OCI-LY1 (cell line): Measurements from ENCODE around the gene ZNF768.

Source experiments
- CTCF ChIP-seq: fragments of 200-600 bp; sonication (generic), shearing (Covaris generic); IDR thresholded peaks from 2 replicates; pipeline ENCODE4 v1.5.1; 2017; ENCODE audit warnings: mild to moderate bottlenecking, antibody characterized with exemption, low read length, moderate library complexity, mixed read lengths
- EZH2 ChIP-seq: fragments of 200-600 bp; sonication (generic), shearing (Covaris generic); IDR thresholded peaks from 2 replicates; pipeline ENCODE4 v1.8.0; 2017; ENCODE audit warnings: borderline replicate concordance, mixed run types, mild to moderate bottlenecking, antibody characterized with exemption, low read length, moderate library complexity, mixed read lengths

DNA sequence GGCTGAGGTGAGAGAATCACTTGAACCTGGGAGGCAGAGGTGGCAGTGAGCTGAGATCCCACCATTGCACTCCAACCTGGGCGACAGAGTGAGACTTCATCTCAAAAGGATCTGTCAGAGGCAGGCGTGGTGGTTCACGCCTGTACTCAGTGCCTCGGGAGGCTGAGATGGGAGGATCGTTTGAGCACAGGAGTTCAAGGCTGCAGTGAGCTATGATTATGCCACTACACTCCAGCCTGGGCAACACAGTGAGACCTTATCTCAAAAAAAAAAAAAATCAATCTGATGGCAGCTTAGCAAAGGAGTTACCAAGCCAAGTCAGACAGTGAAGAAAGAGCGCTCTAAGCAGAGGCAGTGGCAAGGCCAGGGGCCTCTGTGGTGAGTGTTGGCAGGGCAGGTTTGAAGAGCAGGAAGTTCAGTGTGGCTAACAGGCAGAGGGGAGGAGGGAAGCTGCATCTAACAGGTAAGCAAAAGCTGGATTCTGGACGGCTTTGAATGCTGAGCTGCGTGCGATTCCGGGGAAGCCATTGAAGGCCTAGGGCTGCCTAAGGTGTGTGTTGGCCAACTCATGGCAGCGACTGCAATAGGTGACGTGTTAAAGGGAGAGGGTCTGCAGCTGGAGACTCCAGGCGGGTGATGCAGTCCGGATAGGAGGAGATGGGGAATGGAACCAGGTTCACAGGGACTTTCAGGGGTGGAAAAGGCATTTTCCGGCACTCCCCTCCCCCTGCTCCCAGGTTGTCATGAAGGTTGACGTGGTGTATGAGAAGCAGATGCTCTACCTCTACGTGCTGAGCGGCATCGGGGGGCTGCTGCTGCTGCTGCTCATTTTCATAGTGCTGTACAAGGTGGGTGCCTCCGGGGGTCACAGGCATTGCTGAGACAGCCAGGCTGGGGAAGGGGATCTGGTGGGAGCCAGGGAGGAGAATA is 7.0 kb downstream of the ZNF768 start:
- no peak for TF ChIP-seq EZH2
- no peak for TF ChIP-seq CTCF
